GM13976 (cell line): ENCODE results near the gene ALDH1B1.
"Not testable (repeated sequence)": the region's sequence is repeated elsewhere in the genome, so short reads cannot be mapped to it uniquely, and the experiment has no call there.

Experiments used
- DNase-seq: peaks from one replicate; pipeline ENCODE4 v3.0.0; 2012; ENCODE audit warnings: low spot score
- CTCF ChIP-seq: IDR thresholded peaks from 2 replicates; pipeline ENCODE4 v1.5.1; 2012; ENCODE audit warnings: borderline replicate concordance, mild to moderate bottlenecking; ENCODE audit not compliant: insufficient read depth; ENCODE audit errors: extremely low read depth, missing control alignments, control extremely low read depth
- in situ Hi-C: fragments of 300-500 bp; cut with MboI; formaldehyde crosslinking; loops from one replicate; pipeline ENCODE4 v1.12.0; 2022; ENCODE audit warnings: low sequenced_read_pairs, mixed read lengths, inconsistent platforms; ENCODE audit not compliant: unreplicated experiment

Gene ALDH1B1

GRCh38 chr9:38391278-38392118, 1.0 kb upstream of the ALDH1B1 start:
- no peak for DNase-seq
- in situ Hi-C loops: no loop called here
- TF ChIP-seq CTCF: no peak

DNA sequence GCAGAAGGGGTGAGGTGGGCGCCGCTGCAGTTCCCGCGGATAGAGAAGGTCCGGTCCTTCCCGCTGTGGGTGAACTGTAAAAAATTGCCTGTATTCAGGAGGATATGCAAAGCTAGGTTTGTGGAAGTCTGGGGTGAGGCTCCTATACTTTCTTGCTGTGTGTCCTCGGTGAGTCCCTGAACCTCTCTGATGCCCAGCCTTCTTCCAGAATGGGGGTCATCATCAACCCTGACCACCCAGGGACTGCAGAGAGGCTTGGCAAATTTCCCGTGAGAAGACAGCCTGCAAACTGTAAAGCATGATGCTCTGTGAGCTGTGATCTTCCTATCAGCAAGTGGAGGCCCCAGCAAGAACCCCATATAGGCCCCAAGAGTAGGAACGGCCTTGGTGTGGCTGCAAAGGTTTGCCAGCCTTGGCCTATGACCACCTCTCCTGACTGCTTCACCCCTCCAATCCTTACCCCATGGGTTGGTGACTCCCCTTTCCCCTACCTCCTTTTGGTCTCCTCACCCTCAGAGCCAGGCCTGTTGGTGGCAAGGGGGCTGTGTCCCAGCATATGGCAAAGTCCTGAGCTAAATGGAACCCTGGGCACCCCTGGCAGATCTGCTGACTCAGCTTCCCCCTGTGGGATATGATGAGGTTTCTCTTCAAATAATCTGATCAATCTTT, 760 bp downstream of the ALDH1B1 start:
- peak; percentile 42 for DNase-seq
- in situ Hi-C loops: no loop called here
- no peak for TF ChIP-seq CTCF

DNA sequence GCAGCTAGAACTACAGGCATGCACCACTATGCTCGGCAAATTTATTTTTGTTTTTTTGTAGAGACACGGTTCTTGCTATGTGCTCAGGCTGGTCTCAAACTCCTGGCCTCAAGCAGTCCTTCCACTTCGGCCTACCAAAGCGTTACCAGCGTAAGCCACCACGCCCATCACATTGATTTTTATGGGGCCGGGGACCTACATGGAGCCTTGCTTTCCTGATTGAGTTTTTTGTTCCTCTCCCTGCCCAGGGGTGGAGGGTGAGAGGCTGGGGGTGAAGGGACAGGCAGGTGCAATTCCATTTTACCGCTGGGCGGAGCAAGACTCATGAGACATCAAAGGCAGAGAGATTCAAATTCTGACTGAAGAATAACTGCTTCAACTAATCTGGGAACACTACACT, 1.9 kb downstream of the ALDH1B1 start:
- no peak for DNase-seq
- TF ChIP-seq CTCF: no peak
- in situ Hi-C loops: no loop called here

DNA sequence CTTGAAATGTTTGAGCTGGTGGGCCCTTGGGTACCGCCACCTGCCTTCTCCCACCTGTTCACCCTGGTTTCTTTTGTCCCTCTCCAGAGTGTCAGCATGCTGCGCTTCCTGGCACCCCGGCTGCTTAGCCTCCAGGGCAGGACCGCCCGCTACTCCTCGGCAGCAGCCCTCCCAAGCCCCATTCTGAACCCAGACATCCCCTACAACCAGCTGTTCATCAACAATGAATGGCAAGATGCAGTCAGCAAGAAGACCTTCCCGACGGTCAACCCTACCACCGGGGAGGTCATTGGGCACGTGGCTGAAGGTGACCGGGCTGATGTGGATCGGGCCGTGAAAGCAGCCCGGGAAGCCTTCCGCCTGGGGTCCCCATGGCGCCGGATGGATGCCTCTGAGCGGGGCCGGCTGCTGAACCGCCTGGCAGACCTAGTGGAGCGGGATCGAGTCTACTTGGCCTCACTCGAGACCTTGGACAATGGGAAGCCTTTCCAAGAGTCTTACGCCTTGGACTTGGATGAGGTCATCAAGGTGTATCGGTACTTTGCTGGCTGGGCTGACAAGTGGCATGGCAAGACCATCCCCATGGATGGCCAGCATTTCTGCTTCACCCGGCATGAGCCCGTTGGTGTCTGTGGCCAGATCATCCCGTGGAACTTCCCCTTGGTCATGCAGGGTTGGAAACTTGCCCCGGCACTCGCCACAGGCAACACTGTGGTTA, 3.3 kb downstream of the ALDH1B1 start:
- in situ Hi-C loops: no loop called here
- DNase-seq: no peak
- TF ChIP-seq CTCF: no peak

- in situ Hi-C loops: no loop called here
- no peak for DNase-seq
- no peak for TF ChIP-seq CTCF
Observed at GRCh38 chr9:38396371-38396671, 3.8 kb downstream of the ALDH1B1 start.

- in situ Hi-C loops, DNase-seq: not testable (repeated sequence)
Observed at GRCh38 chr9:38399191-38399590, 6.7 kb downstream of the ALDH1B1 start.

GRCh38 chr9:38401994-38402393, 9.5 kb downstream of the ALDH1B1 start:
- DNase-seq: no peak
- in situ Hi-C loops: loop anchor here (25.0 kb wide), 1 partner anchor 285 kb away; no protein-coding TSS in a partner anchor
- no peak for TF ChIP-seq CTCF
